SK-N-SH treated with all-trans-retinoic acid at 6 μM for 48 hours (cell line): ENCODE measurements around the gene CKM.

Experiments used
- ATAC-seq: fragments of 200-7000 bp; cut with Tn5 transposase; 3 replicates; pipeline ENCODE4 v1.9.1; 2020; ENCODE audit warnings: mild to moderate bottlenecking, moderate library complexity
- ARNTL ChIP-seq: fragments of 450-650 bp; formaldehyde crosslinking; IDR thresholded peaks from 2 replicates; pipeline ENCODE4 v1.5.0; 2020; ENCODE audit warnings: low read depth, mild to moderate bottlenecking, moderate library complexity, borderline replicate concordance
- BACH2 ChIP-seq: fragments of 250-450 bp; sonication (Bioruptor Pico); IDR thresholded peaks from 2 replicates; pipeline ENCODE4 v1.9.0; 2021; ENCODE audit warnings: mild to moderate bottlenecking, borderline replicate concordance
- CSDC2 ChIP-seq: fragments of 250-450 bp; sonication (Bioruptor Pico); IDR thresholded peaks from 2 replicates; pipeline ENCODE4 v1.5.0; 2020; ENCODE audit warnings: mild to moderate bottlenecking, moderate library complexity
- CSRNP3 ChIP-seq: fragments of 250-450 bp; sonication (Bioruptor Pico); IDR thresholded peaks from 2 replicates; pipeline ENCODE4 v1.5.1; 2021; ENCODE audit warnings: mild to moderate bottlenecking, moderate library complexity
- ESRRG ChIP-seq: fragments of 250-450 bp; sonication (Bioruptor Pico); IDR thresholded peaks from 2 replicates; pipeline ENCODE4 v1.6.1; 2021; ENCODE audit warnings: mild to moderate bottlenecking
- GLIS3 ChIP-seq: fragments of 250-450 bp; sonication (Bioruptor Pico); IDR thresholded peaks from 2 replicates; pipeline ENCODE4 v1.5.0; 2020; ENCODE audit warnings: mild to moderate bottlenecking, moderate library complexity
- ISL1 ChIP-seq: fragments of 250-450 bp; sonication (Bioruptor Pico); IDR thresholded peaks from 2 replicates; pipeline ENCODE4 v2.1.2; 2022; ENCODE audit warnings: mild to moderate bottlenecking, moderate library complexity
- OSR1 ChIP-seq: fragments of 250-450 bp; sonication (Bioruptor Pico); IDR thresholded peaks from 2 replicates; pipeline ENCODE4 v1.8.0; 2022; ENCODE audit warnings: moderate library complexity, mild to moderate bottlenecking, inconsistent platforms
- PATZ1 ChIP-seq: fragments of 250-450 bp; sonication (Bioruptor Pico); IDR thresholded peaks from 2 replicates; pipeline ENCODE4 v1.8.0; 2020; ENCODE audit warnings: mild to moderate bottlenecking, moderate library complexity, borderline replicate concordance
- POU6F1 ChIP-seq: fragments of 250-450 bp; sonication (Bioruptor Pico); IDR thresholded peaks from 2 replicates; pipeline ENCODE4 v1.8.0; 2021; ENCODE audit warnings: low read depth, mild to moderate bottlenecking, moderate library complexity, borderline replicate concordance
- PPARA ChIP-seq: fragments of 250-450 bp; sonication (Bioruptor Pico); IDR thresholded peaks from 2 replicates; pipeline ENCODE4 v1.5.0; 2020; ENCODE audit warnings: mild to moderate bottlenecking, borderline replicate concordance
- RARB ChIP-seq: fragments of 250-450 bp; sonication (Bioruptor Pico); IDR thresholded peaks from 2 replicates; pipeline ENCODE4 v1.8.0; 2021; ENCODE audit warnings: mild to moderate bottlenecking, moderate library complexity
- SNAI2 ChIP-seq: fragments of 250-450 bp; sonication (Bioruptor Pico); IDR thresholded peaks from 2 replicates; pipeline ENCODE4 v1.5.0; 2020; ENCODE audit warnings: mild to moderate bottlenecking, moderate library complexity
- TCF4 ChIP-seq: fragments of 250-450 bp; sonication (Bioruptor Pico); IDR thresholded peaks from 2 replicates; pipeline ENCODE4 v1.8.0; 2021; ENCODE audit warnings: mild to moderate bottlenecking, moderate library complexity, borderline replicate concordance
- TOX ChIP-seq: fragments of 250-450 bp; sonication (Bioruptor Pico); IDR thresholded peaks from 2 replicates; pipeline ENCODE4 v1.8.0; 2021; ENCODE audit warnings: mild to moderate bottlenecking, moderate library complexity, borderline replicate concordance
- TSHZ2 ChIP-seq: fragments of 250-450 bp; sonication (Bioruptor Pico); IDR thresholded peaks from 2 replicates; pipeline ENCODE4 v1.5.0; 2020; ENCODE audit warnings: mild to moderate bottlenecking, moderate library complexity
- ZFP3 ChIP-seq: fragments of 250-450 bp; sonication (Bioruptor Pico); IDR thresholded peaks from 2 replicates; pipeline ENCODE4 v1.5.0; 2020; ENCODE audit warnings: mild to moderate bottlenecking, moderate library complexity
- ZFP30 ChIP-seq: fragments of 450-650 bp; formaldehyde crosslinking; IDR thresholded peaks from 2 replicates; pipeline ENCODE4 v1.5.0; 2022; ENCODE audit warnings: mild to moderate bottlenecking, moderate library complexity
- ZNF565 ChIP-seq: fragments of 450-650 bp; formaldehyde crosslinking; conservative IDR thresholded peaks from 2 replicates; pipeline ENCODE4 v1.5.0; 2020; ENCODE audit warnings: low read depth, mild to moderate bottlenecking, moderate library complexity
- ZNF70 ChIP-seq: fragments of 450-650 bp; formaldehyde crosslinking; IDR thresholded peaks from 2 replicates; pipeline ENCODE4 v1.5.0; 2020; ENCODE audit warnings: mild to moderate bottlenecking, moderate library complexity
- ZNF8 ChIP-seq: fragments of 450-650 bp; formaldehyde crosslinking; IDR thresholded peaks from 2 replicates; pipeline ENCODE4 v1.5.0; 2020; ENCODE audit warnings: mild to moderate bottlenecking, moderate library complexity

Gene CKM

GRCh38 chr19:45342911-45343310, 20.2 kb upstream of the CKM start:
- TF ChIP-seq ZFP30 (CRISPR knock-in tag) = no peak
- TF ChIP-seq BACH2 (CRISPR knock-in tag) = no peak
- no peak for TF ChIP-seq ZNF565 (CRISPR knock-in tag)
- TF ChIP-seq ZFP3 (CRISPR knock-in tag) = no peak
- no peak for TF ChIP-seq GLIS3 (CRISPR knock-in tag)
- no peak for TF ChIP-seq ZNF70 (CRISPR knock-in tag)
- TF ChIP-seq TCF4 (CRISPR knock-in tag) = no peak
- no peak for TF ChIP-seq POU6F1 (CRISPR knock-in tag)
- no peak for TF ChIP-seq ISL1
- no peak for TF ChIP-seq PATZ1 (CRISPR knock-in tag)
- TF ChIP-seq ARNTL (CRISPR knock-in tag) = no peak
- TF ChIP-seq CSDC2 (CRISPR knock-in tag) = no peak
- no peak for TF ChIP-seq RARB
- TF ChIP-seq TSHZ2 (CRISPR knock-in tag) = no peak
- no peak for TF ChIP-seq ZNF8
- no peak for TF ChIP-seq PPARA (CRISPR knock-in tag)
- no peak for TF ChIP-seq CSRNP3 (CRISPR knock-in tag)
- no peak for TF ChIP-seq SNAI2 (CRISPR knock-in tag)
- no peak for TF ChIP-seq TOX
- ATAC-seq = no peak

- TF ChIP-seq ZNF565 (CRISPR knock-in tag) (no peak), ZNF70 (CRISPR knock-in tag) (no peak), TCF4 (CRISPR knock-in tag) (no peak), OSR1 (no peak), CSDC2 (CRISPR knock-in tag) (no peak), GLIS3 (CRISPR knock-in tag) (no peak), TSHZ2 (CRISPR knock-in tag) (no peak), RARB (no peak), ZNF8 (no peak), ZFP3 (CRISPR knock-in tag) (no peak), ESRRG (no peak), BACH2 (CRISPR knock-in tag) (no peak), PPARA (CRISPR knock-in tag) (no peak)
- ATAC-seq = no peak
These were observed 18.3 kb upstream of the CKM start for GRCh38 chr19:45340899-45341453.
